ENCODE data around the gene CUEDC1. TPM values are rescaled to one million over a fixed set of nuclear protein-coding genes. Genes with fewer than 3 reads are reported as not detected.

CUEDC1 gene
- total and polyA plus RNA-seq, 11 donors = 29.6 to 68.5 (median 42.2) TPM

- peaks cover 0 to 76% (median 56%) of the 10 kb centered on the region in 9 donors for H3K36me3 ChIP-seq
- intact Hi-C loops (cut with DNase I) = no loop called here
- ATAC-seq (peak in 2 of 4 donors; percentile 37 to 62), DNase-seq (no peak)
- WGBS, 4 donors = 49 to 59% (median 54%) methylated on average over 1 of the region's 1 CpG
- H3K4me3 ChIP-seq = no peak overlapping the region
- no peaks in the 10 kb centered on the region for H3K9me3 ChIP-seq
- peaks cover 0 to 56% (median 12%) of the 10 kb centered on the region in 12 donors for H3K4me1 ChIP-seq
- TF ChIP-seq POLR2A (IDR thresholded peaks at IDR 0.05) = no peak
- no peak for TF ChIP-seq CTCF (IDR thresholded peaks at IDR 0.05)
- H3K27ac ChIP-seq = peak overlapping the region in 7 of 12 donors; percentile 0 to 95 (median 29)
- H3K27me3 ChIP-seq = no peaks in the 10 kb centered on the region
Measured at GRCh38 chr17:57842280-57842679, 112.9 kb downstream of the CUEDC1 start.

- Histone ChIP-seq H3K9me3 (no peaks in the 10 kb centered on the region), H3K27me3 (no peaks in the 10 kb centered on the region), H3K27ac (peak overlapping the region; percentile 9 to 95 (median 78)), H3K36me3 (peaks cover 0 to 70% (median 52%) of the 10 kb centered on the region in 9 donors), H3K4me1 (peaks cover 0 to 55% (median 14%) of the 10 kb centered on the region in 12 donors), H3K4me3 (no peak overlapping the region)
- 50 to 72% (median 61%) methylated on average over 6 of the region's 6 CpGs for WGBS, 4 donors
- TF ChIP-seq POLR2A (IDR thresholded peaks at IDR 0.05) (peak in 1 of 2 donors; percentile 38), CTCF (IDR thresholded peaks at IDR 0.05) (no peak)
- DNase-seq (no peak), ATAC-seq (peak; percentile 76 to 91 (median 82))
- intact Hi-C loops (cut with DNase I) = loop anchor here in 6 of 10 donors (5.0 to 10.0 kb wide), 7 partner anchors 95 to 715 kb away; partner anchors contain the start of gene CCDC182 (in 1 of the 6)
Measured at GRCh38 chr17:57839571-57839923, 115.7 kb downstream of the CUEDC1 start.

GRCh38 chr17:57838857-57839570 lies 116.2 kb downstream of the CUEDC1 start:
- H3K4me3 ChIP-seq = no peak overlapping the region
- H3K4me1 ChIP-seq = peaks cover 0 to 58% (median 15%) of the 10 kb centered on the region in 12 donors
- no peaks in the 10 kb centered on the region for H3K27me3 ChIP-seq
- peaks cover 0 to 66% (median 47%) of the 10 kb centered on the region in 9 donors for H3K36me3 ChIP-seq
- intact Hi-C loops (cut with DNase I) = loop anchor here in 6 of 10 donors (5.0 to 10.0 kb wide), 7 partner anchors 94 to 714 kb away; partner anchors contain the start of gene CCDC182 (in 1 of the 6)
- no peak for TF ChIP-seq POLR2A (IDR thresholded peaks at IDR 0.05)
- no peak for TF ChIP-seq CTCF (IDR thresholded peaks at IDR 0.05)
- 43 to 62% (median 47%) methylated on average over 6 of the region's 6 CpGs for whole genome bisulfite sequencing, 4 donors
- no peaks in the 10 kb centered on the region for H3K9me3 ChIP-seq
- H3K27ac ChIP-seq = peak overlapping the region; percentile 9 to 95 (median 78)
- ATAC-seq (peak in 1 of 4 donors; percentile 37), DNase-seq (no peak)

GRCh38 chr17:57838453-57838852 lies 116.8 kb downstream of the CUEDC1 start:
- peaks cover 0 to 60% (median 47%) of the 10 kb centered on the region in 9 donors for H3K36me3 ChIP-seq
- H3K27me3 ChIP-seq = no peaks in the 10 kb centered on the region
- intact Hi-C loops (cut with DNase I) = loop anchor here in 6 of 10 donors (5.0 to 10.0 kb wide), 7 partner anchors 94 to 714 kb away; partner anchors contain the start of gene CCDC182 (in 1 of the 6)
- peaks cover 0 to 64% (median 16%) of the 10 kb centered on the region in 12 donors for H3K4me1 ChIP-seq
- TF ChIP-seq POLR2A (IDR thresholded peaks at IDR 0.05) (no peak), CTCF (IDR thresholded peaks at IDR 0.05) (no peak)
- WGBS, 4 donors = 63 to 72% (median 67%) methylated on average over 4 of the region's 4 CpGs
- H3K9me3 ChIP-seq = no peaks in the 10 kb centered on the region
- ATAC-seq = no peak
- no peak overlapping the region for H3K4me3 ChIP-seq
- no peak for DNase-seq
- peak overlapping the region; percentile 9 to 95 (median 78) for H3K27ac ChIP-seq

All from heart left ventricle (tissue), 16 donors.